PC-9 (cell line): ENCODE measurements around the gene TXNRD1.

Source experiments
- CTCF ChIP-seq: fragments of 200-600 bp; sonication (generic); conservative IDR thresholded peaks from 2 replicates; pipeline ENCODE4 v1.6.1; 2017; ENCODE audit warnings: mixed run types, antibody characterized with exemption, mild to moderate bottlenecking, moderate library complexity
- EZH2 ChIP-seq: fragments of 200-600 bp; sonication (generic); IDR thresholded peaks from 2 replicates; pipeline ENCODE4 v1.8.0; 2017; ENCODE audit warnings: antibody characterized with exemption, low read depth

GRCh38 chr12:104350211-104351056 is 134.9 kb downstream of the TXNRD1 start:
- TF ChIP-seq CTCF: no peak
- TF ChIP-seq EZH2: no peak
